Choroid plexus epithelial cell (primary cell): ENCODE results near the gene MARK1.

ENCODE experiments used
- DNase-seq: peaks from one replicate; pipeline ENCODE4 v3.0.0-alpha.2; 2010; ENCODE audit warnings: low read depth
- H3K4me3 ChIP-seq: 2 replicates; pipeline ENCODE4 v1.5.1; 2011; ENCODE audit warnings: low read depth, mild to moderate bottlenecking, control low read depth, low read length, moderate library complexity
- TF ChIP-seq, protein P1 (sequence below): conservative IDR thresholded peaks from 2 replicates; pipeline ENCODE4 v1.5.1; 2011; ENCODE audit warnings: low read depth, mild to moderate bottlenecking, control low read depth, inconsistent platforms, low read length, moderate library complexity

The MARK1 gene

DNA sequence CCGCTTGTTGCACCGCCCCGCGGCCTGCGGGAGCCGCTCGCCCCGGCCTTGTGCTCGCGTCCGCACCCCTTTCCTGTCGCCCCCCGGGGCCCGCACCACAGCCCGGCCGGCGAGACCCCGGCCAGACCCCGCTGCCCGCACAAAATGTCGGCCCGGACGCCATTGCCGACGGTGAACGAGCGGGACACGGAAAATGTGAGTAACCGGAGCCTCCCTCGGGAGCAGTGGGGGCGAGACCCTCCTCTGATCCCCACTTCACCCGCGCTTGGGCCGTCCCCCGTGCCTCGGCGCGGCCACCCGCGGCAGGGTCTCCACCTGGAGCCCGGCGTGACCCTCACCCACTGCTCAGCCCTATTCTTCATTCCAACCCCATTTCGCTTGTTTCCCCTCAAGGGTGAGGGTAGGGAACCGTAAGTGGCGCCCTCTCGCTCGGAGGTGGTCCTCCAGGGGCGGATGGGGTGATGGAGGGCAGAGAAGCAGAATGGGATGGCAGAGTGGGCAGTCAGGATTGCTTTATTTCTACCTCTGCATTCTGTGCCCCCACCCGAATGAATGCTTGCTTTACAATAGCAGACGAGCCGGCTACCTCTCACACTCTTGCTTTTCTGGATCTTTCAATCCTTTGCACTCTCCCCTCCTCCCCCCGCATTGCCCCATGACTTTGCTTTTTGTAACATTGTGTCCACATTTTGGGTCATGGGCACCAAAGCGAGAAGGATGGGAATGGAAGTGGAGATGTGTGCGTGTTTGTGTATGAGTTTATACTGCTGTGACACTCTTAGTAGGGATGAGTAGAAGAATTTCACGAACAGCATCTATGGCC, 954 bp downstream of the MARK1 start:
- TF ChIP-seq, protein P1, sequence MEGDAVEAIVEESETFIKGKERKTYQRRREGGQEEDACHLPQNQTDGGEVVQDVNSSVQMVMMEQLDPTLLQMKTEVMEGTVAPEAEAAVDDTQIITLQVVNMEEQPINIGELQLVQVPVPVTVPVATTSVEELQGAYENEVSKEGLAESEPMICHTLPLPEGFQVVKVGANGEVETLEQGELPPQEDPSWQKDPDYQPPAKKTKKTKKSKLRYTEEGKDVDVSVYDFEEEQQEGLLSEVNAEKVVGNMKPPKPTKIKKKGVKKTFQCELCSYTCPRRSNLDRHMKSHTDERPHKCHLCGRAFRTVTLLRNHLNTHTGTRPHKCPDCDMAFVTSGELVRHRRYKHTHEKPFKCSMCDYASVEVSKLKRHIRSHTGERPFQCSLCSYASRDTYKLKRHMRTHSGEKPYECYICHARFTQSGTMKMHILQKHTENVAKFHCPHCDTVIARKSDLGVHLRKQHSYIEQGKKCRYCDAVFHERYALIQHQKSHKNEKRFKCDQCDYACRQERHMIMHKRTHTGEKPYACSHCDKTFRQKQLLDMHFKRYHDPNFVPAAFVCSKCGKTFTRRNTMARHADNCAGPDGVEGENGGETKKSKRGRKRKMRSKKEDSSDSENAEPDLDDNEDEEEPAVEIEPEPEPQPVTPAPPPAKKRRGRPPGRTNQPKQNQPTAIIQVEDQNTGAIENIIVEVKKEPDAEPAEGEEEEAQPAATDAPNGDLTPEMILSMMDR = no peak
- H3K4me3 ChIP-seq = peak overlapping the region; percentile 50
- DNase-seq = no peak

DNA sequence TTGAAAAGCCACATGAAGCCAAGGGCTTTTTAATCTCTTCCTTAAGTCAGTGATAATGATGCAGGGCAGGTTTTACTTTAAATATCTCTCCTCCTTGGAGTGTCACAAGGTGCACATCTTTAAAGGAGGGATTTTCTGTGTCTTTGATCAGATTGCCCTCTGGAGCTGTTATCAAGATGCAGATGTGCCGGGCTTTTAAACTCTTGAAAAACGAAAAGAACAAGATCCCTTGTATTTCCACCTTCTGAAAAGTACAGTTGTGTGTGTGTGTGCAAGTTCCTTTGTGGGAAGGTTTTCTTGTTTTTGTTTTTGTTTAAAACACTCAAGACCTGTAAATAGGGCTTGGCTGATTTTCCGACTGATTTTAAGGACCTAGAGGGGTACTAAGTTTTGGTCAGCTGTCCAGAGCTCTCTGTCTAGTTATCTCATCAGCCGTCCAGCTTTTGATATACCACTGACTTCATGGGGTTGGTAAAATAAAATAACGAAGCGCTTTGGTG, 1.6 kb downstream of the MARK1 start:
- no peak for DNase-seq
- H3K4me3 ChIP-seq = no peak overlapping the region
- TF ChIP-seq, protein P1 = no peak

DNA sequence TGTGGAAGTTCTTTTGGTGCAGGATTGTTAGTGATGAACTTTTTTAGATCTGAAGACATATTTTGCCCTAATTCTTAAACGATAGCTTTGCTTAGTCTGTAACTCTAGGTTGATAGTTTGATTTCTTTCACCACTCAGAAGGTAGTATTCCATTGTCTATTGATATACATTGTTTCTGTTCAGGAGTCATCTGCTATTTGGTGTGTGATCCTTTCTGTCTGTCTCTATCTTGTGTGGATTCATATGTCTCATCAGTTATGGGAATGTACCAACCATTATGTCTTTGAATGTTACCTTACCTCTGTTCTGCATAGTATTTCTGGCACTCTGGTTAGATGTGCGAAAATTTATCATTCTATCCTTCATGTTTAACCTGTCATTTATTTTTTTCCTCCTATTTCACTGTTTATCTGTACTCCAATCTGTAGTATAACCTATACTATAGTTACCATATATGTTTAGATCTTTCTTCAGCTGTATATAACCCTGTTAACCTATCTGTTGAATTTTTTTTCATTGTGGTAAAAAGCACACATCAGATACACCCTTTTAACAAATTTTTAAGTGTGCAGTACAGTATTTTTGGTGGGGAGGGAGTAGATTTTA, 5.7 kb downstream of the MARK1 start:
- no peak overlapping the region for H3K4me3 ChIP-seq
- DNase-seq = no peak
- TF ChIP-seq, protein P1 = no peak

DNA sequence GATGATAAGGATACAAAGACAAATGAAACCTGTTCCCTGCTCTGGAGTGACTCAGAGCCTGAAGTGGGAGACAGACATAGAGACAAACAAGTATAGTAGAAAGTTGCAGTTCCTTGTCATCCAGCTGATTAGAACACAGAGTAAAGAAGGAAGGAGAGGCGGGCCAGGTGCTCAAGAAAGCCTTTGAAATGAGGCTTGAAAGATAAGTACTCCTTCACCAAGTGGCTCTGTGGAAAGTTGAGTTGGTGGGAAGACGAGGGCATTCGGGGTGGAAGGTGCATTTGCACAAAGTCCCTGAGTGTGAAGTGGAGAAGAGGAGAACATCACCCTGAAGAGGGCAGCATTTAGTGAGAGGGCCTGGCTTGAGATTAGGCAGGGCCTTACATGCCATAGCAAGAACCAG, 17.0 kb downstream of the MARK1 start:
- H3K4me3 ChIP-seq = no peak overlapping the region
- DNase-seq = peak; percentile 26
- TF ChIP-seq, protein P1 = peak; percentile 33

DNA sequence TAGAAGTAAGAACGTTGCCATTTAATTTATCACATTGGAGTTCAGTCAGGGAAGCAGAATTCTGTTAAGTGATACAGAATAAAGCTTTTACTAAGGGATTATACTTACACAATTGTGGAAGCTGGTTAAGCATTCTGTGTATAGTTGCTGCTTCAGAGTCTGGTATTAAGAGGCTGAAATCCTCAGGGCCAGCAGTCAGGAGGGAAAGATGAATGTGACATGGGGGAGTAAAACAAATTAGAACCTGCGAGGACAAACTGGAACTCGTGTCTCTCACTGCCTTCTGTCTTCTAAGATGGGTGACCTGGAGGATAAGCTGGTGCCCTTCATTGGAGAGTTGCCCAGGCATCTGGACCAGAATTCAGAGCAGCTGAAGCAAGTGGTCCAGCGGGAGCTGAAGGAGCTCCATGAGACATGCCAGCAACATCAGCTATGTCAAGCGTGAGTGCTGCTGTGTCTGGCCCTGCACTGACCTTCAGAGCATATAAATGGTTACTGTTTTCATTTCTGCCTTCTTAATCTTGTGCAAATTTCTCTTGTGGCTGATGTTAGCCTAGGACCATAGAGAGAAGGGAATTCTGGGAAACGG, 23.0 kb downstream of the MARK1 start:
- no peak overlapping the region for H3K4me3 ChIP-seq
- DNase-seq = no peak
- TF ChIP-seq, protein P1 = no peak

DNA sequence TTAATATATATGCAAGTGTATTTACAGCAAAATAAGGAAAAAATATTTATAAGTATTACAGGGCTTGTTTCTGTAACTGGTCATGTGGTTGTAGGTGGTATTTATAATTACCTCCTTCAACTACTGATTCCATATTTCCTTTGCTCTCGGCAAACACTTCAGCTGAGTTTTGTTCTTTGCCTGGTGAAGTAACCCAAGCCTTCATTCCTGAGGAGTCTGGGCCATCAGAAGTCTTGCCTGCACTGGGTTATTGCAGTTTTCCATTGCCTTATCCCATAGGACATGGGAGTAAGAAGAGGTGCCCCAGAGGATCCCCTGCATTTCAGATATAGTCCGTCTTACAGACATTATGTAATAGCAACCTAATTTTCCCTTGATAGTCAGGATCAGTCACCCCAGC, 23.8 kb downstream of the MARK1 start:
- TF ChIP-seq, protein P1 = no peak
- no peak overlapping the region for H3K4me3 ChIP-seq
- no peak for DNase-seq
